ENCODE data around the gene FFAR2. TPM values are rescaled to one million over a fixed set of nuclear protein-coding genes. Genes with fewer than 3 reads are reported as not detected.

FFAR2 gene
- total RNA-seq, 1 experiment from 2014 or later: not detected

DNA sequence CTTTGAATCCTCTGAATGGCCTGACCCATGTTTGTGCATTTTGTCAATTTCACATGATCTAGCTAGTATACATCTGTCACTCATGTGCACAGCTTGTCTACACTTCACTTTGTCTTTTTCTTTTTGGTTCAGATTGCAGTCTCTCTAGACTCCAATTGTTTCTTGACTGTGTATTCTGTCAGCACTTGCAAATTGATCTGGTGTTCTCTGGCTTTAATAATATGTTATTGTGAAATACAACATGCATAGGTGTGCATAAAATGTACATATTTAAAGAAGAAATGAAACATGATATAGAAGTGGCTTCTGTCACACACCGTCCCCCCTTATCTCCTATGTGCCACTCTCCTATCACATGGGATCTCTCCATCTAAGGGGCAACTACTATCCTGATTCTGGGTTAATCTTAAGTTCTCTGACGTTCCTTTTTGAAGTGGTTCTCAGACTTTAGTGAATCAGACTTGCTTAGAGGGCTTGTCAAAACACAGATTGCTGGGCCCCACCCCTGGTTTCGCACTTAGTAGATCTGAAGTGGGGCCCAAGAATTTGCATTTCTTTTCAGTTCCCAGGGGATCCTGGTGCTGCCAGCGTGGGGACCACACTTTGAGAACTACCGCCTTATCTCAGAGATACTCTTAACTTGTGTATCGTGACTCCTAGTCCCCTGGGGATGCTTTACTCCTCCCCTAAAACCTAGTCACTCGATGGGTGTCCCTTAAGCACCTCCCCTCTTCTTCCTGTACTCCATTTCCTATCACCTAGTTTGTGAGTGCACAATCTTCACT lies 36.4 kb downstream of the FFAR2 start:
- no peak for DNase-seq (ENCODE audit: extremely low read depth, low read depth)

DNA sequence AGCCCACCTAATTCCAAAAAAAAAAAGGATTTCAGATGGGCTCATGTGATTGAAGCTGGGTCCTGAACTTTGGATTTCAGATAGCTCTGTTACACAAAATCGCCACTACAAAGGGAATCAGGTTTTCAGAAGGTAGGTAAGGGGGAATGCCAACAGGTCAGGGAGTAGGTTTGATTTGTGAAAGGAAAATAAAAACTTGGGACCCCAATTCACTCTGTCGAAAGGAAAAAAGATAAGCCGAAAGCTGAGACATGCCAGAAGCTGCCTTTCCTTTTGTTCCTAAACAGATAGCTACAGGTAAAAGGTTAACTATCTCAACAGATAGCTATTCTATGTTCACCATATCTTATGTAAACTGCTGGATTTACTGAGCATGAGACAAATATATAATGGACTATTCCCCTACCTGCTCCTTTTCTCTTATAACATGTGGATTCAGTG lies 38.2 kb downstream of the FFAR2 start:
- no peak for DNase-seq (ENCODE audit: extremely low read depth, low read depth)

DNA sequence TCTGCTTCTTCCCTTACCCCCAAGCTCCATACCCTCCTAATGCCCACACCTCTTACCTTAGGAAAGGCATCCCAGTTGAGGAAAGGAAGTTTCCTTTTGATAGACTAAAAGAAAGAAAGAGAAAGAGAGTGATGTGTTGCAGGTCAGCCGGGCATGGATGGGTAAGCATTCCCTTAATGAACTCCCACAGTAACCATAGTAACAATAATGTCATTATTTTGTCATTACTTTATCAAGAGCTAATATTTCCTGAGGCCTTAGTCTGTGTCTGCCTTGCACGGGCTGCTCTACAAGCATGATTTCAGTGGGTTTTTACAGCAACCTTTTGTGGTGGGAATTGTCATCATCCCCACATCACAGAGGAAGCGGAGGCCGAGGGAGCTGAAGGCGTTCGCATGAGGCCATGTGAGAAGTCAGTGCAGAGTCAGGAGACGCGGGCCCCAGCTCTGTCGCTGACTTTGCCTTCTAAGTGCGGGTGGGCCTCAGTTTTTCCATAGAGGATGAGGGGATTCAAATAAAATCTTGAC lies 39.7 kb downstream of the FFAR2 start:
- no peak for DNase-seq (ENCODE audit: extremely low read depth, low read depth)

DNA sequence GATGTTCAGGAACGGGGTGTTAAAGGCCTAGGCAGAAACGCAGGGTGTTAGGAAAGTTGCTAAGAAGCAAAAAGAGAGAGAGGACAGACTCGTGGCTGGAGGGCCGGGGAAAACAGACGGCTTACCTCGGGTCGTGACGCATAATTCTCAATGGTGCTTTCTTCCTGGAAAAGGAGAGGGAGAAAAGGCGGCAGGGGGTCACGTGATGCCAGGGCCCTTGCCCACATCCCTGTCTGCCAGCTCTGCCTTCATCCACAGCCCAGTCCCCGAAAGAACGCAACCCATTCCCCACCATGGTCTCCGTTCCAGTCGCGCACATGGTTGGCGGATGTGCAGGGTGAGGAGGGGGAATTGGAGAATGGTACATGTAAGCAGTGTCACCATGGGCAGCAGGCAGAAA lies 40.6 kb downstream of the FFAR2 start:
- DNase-seq (ENCODE audit: extremely low read depth, low read depth): no peak

DNA sequence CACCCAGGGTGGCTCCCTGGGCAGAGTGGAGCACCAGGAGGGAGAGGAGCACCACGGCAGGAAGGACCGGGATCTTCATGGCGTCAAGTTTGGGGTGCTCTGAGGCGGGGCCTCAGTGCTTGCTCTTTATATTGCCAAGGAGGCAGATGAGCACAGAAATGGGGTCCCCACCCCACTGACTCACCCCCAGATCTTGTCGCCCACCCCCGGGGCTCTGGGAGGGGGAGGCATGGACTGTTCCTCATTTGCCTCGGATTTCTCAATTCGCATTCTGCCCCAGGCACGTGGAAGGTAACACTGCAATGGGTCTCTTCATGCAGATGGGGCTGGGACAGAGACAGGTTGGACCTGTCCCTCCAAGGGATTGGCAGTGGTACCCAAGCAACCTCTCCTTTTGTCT lies 42.3 kb downstream of the FFAR2 start, which contains the start of gene KRTDAP:
KRTDAP (minus strand) TSS at position 101 of the 400 bp plus-strand sequence; CDS start at position 79, 22 bp downstream.
- no peak for DNase-seq (ENCODE audit: extremely low read depth, low read depth)

DNA sequence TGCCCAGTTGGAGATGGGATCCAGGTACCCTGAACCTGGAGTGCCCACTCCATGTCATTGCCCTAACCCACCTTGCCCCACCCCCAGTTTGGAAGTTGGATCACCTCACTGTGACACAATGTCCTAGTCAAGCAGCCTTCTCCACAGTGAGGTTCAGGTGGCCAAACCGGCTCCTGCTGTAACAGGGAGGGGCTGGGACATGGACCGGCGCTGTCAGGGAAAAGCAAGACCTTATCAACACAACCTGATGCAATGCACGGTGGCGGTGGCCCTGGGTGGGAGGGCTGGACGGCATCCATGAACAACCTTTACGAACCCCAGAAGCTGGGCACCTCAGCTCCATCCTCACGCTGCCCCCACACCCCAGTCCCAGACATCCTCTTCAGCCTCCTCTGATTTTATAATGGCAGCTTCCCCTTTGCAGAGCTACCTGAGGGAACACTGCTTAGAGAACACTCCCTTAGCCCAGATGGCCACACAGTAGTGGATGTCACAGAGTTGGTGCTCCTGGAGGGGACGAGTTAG lies 43.8 kb downstream of the FFAR2 start:
- DNase-seq (ENCODE audit: extremely low read depth, low read depth): no peak

DNA sequence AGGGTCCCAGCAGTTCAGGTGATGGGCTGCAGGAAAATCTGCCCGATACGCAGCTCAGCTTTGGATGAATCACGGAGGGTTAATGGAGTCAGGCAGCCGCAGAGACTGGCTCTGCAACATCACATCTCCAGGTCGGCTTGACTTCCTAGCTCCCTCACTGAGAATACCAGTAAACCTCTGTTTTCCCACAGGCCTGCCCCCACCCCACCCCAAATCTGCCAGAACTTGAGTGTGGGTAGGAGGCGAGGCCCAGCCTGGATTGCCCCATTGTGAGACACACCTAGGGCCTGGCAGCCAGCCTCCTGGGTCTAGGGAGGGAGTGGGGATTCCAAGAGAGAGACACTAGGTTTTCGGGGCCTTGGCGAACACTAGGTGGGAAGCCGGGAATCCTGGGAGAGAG lies 45.9 kb downstream of the FFAR2 start:
- no peak for DNase-seq (ENCODE audit: extremely low read depth, low read depth)

DNA sequence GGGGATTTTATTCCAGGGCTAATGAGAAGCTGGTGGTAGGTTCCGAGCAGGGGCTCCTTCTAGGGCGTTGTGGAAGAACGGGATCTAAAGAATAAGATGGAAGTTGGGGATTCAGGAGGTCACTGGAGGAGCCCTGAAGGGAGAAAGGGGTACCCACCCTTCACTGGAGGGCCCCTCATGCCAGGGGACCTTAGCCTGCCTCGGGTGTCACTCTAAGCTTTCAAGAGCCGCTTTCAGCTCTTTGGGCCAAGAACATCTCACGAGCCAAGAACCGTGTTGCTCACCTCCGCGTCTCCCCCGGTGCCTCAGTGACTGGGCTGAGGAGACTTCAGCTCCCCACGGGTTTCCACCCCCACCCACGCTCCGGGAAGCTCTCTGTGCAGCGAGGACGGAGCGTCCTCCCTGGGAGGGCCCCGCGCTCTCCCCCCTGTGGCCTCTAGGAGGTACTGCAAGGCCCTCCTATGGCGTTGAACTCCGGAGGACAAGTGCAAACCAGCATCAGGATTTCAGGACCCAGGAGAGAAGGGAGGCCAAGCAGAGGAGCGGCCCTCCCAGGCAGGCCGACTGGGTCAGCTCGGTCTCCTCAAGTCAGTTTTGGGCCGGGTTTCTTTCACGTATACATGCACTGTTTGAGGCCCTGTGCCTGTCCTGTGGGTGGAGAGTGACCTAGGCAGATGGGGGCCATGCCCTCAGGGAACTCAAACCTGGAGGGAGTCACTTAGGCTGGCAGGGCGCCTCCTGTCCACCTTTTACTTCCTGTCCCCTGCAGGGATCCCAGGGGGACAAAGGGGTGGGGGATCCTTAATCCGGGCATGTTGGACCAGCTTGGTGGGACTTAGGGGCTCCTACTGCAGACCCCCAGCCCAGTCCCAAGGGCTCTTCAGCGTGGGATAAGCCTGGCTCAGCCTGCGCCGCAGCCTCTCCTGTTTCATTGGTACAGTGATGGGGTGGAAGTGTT lies 47.3 kb downstream of the FFAR2 start:
- DNase-seq (ENCODE audit: extremely low read depth, low read depth): peak; percentile 50

DNA sequence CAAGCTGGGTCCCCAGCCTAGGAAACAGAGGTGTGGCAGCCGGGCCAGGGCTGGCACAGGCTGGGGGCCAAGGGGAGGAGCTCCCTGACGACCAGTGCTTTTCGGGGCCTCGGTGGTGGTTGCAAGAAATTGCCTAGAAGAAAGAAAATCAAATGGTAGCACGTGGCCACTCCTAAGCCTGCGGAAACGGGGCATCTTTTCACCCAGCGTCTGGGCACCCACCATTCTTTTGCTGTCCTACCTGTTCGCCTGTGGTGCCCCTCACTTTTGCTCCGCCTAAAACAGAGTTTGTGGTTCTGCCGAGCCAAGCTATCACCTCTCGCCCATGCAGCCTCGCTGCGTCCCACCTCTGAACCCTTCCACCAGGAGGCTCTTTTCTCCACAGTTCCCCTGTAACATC lies 49.3 kb downstream of the FFAR2 start:
- DNase-seq (ENCODE audit: extremely low read depth, low read depth): no peak

DNA sequence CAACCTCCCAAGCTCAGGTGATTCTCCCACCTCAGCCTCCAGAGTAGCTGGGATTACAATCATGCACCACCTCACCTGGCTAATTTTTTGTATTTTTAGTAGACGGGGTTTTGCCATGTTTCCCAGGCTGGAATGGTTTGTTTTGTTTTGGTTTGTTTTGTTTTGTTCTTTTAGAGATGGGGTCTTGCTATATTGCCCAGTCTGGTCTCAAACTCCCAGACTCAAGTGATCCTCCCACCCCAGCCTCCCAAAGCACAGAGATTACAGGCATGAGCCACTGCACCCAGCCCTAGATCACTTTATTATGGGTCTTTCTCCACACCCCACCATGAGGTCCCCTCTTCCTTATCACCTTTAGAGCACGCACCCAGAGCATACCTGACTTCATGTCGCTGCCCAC lies 50.2 kb downstream of the FFAR2 start:
- no peak for DNase-seq (ENCODE audit: extremely low read depth, low read depth)

DNA sequence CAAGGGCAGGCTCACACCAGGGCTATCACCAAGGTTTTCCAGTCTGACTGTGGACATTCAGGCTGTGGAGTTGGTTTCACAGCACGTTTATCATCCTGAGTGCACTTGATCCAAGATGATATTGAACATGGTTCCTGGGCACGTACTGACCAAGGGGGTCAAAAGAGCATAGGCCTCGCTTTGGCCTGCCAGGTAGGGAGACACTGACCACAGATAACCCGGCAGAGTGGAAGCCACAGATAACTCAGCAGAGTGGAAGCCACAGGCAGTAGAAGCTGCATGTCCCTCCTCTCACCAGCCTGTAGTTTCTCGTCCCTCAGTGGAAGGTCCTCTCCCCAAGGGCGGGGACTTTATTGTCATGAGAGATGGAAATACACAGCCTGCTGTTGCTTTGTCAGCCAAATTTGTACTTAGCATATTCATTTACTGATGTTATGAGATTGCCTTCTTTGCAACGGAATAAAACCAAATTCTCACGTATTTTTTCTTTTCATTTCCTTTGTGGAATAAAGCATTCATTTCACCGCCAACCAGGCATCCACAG lies 51.0 kb downstream of the FFAR2 start:
- DNase-seq (ENCODE audit: extremely low read depth, low read depth): no peak

DNA sequence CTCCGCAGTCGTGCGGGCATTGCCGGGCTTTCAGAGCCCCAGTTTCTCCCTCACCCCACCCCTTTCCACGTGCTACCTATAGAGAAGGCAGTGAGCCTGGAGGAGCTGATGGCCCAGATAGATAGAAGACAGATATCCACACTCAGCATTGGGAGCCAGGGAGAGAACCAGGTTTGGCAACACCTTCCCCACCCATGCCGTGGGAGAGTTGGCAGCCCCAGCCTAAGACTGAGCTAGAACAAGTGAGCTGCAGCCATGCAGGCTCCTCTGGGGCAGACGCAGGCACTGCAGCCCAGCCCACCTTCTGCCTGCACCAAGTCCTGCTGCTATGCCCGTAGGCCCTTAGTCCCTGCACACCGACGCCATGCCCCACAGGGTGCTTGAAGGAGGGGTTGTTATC lies 52.6 kb downstream of the FFAR2 start:
- no peak for DNase-seq (ENCODE audit: extremely low read depth, low read depth)

Small RNAs within 50 kb of the gene (small RNA-seq; reads per million reads assigned to genes)
- gene RN7SL491P: 0 reads per million in 2 experiments

Other genes starting within 250 kb of the FFAR2 start
- gene FAM187B, start 219.5 kb upstream of the FFAR2 start, total RNA-seq (2014; rRNA removed; shearing (Covaris generic)): not detected in 2 replicates
- 0.10 and 0.63 TPM in 2 replicates for gene LSR, start 199.3 kb upstream of the FFAR2 start, total RNA-seq (2014; rRNA removed; shearing (Covaris generic))
- gene USF2, start 179.3 kb upstream of the FFAR2 start, total RNA-seq (2014; rRNA removed; shearing (Covaris generic)): 42.8 and 43.9 TPM in 2 replicates
- not detected in 2 replicates for gene HAMP, start 165.7 kb upstream of the FFAR2 start, total RNA-seq (2014; rRNA removed; shearing (Covaris generic))
- not detected in 2 replicates for gene MAG, start 156.1 kb upstream of the FFAR2 start, total RNA-seq (2014; rRNA removed; shearing (Covaris generic))
- gene CD22, start 119.1 kb upstream of the FFAR2 start, total RNA-seq (2014; rRNA removed; shearing (Covaris generic)): not detected in 2 replicates
- not detected in 2 replicates for gene FFAR1, start 100.4 kb upstream of the FFAR2 start, total RNA-seq (2014; rRNA removed; shearing (Covaris generic))
- gene FFAR3, start 89.8 kb upstream of the FFAR2 start, total RNA-seq (2014; rRNA removed; shearing (Covaris generic)): not detected in 2 replicates
- not detected in 2 replicates for gene GPR42, start 77.2 kb upstream of the FFAR2 start, total RNA-seq (2014; rRNA removed; shearing (Covaris generic))
- gene KRTDAP, start 42.2 kb downstream of the FFAR2 start, total RNA-seq (2014; rRNA removed; shearing (Covaris generic)): not detected in 2 replicates
- 0.40 TPM in 1 of 2 replicates, not detected in the other for gene DMKN, start 65.4 kb downstream of the FFAR2 start, total RNA-seq (2014; rRNA removed; shearing (Covaris generic))
- not detected in 2 replicates for gene SBSN, start 80.1 kb downstream of the FFAR2 start, total RNA-seq (2014; rRNA removed; shearing (Covaris generic))
- not detected in 2 replicates for gene GAPDHS, start 85.2 kb downstream of the FFAR2 start, total RNA-seq (2014; rRNA removed; shearing (Covaris generic))
- 231 and 277 TPM in 2 replicates for gene TMEM147, start 97.4 kb downstream of the FFAR2 start, total RNA-seq (2014; rRNA removed; shearing (Covaris generic))
- not detected in 2 replicates for gene ATP4A, start 115.4 kb downstream of the FFAR2 start, total RNA-seq (2014; rRNA removed; shearing (Covaris generic))
- gene PMIS2, start 137.9 kb downstream of the FFAR2 start, total RNA-seq (2014; rRNA removed; shearing (Covaris generic)): not detected in 2 replicates
- 8.6 and 9.9 TPM in 2 replicates for gene HAUS5, start 164.5 kb downstream of the FFAR2 start, total RNA-seq (2014; rRNA removed; shearing (Covaris generic))
- 72.5 and 80.0 TPM in 2 replicates for gene RBM42, start 180.8 kb downstream of the FFAR2 start, total RNA-seq (2014; rRNA removed; shearing (Covaris generic))
- gene ETV2, start 193.5 kb downstream of the FFAR2 start, total RNA-seq (2014; rRNA removed; shearing (Covaris generic)): 0.30 TPM in 1 of 2 replicates, not detected in the other
- gene COX6B1, start 200.1 kb downstream of the FFAR2 start, total RNA-seq (2014; rRNA removed; shearing (Covaris generic)): 297 and 343 TPM in 2 replicates
- gene UPK1A, start 218.3 kb downstream of the FFAR2 start, total RNA-seq (2014; rRNA removed; shearing (Covaris generic)): 0.25 TPM in 1 of 2 replicates, not detected in the other

Measured in NCI-H460 (cell line).